HCT116 (cell line): ENCODE measurements around the gene TMEM164. TPM values are rescaled to one million over a fixed set of nuclear protein-coding genes. Genes with fewer than 3 reads are reported as not detected.

Experiments used
- ATAC-seq: fragments of 200-7000 bp; cut with Tn5 transposase; 2 replicates; pipeline ENCODE4 v1.9.1; 2020; ENCODE audit warnings: mild to moderate bottlenecking, moderate library complexity
- BruUV-seq: library from RNA; stranded (reverse); fragments of 400-500 nt; replicated peaks from 2 replicates; lab custom pipeline; 2021; lab: Mats Ljungman, UMichigan
- CTCF ChIA-PET: fragments of 300-600 bp; sonication (Branson Sonifier 250); formaldehyde crosslinking; loops from one replicate; lab custom pipeline; 2021; ENCODE audit warnings: antibody characterized with exemption; lab: Charles Lee
- POLR2A ChIA-PET: fragments of 300-600, 350-600 bp; sonication (Branson Sonifier 250); formaldehyde crosslinking; loops from one replicate; lab custom pipeline; 2021; ENCODE audit warnings: antibody characterized with exemption; lab: Charles Lee
- RAD21 ChIA-PET, 2 experiments: fragments of 300-600 bp; sonication (Branson Sonifier 250); formaldehyde crosslinking; loops; one replicate each; lab custom pipeline; 2023; ENCODE audit warnings: low total read pairs in 2 of 2; ENCODE audit not compliant: uncharacterized antibody in 2 of 2, unreplicated experiment in 2 of 2, low non-redundant PET in 1 of 2; lab: Charles Lee
- DNase-seq: peaks from one replicate; pipeline ENCODE4 v3.0.0-alpha.2; 2010; ENCODE audit warnings: low read depth, low spot score
- H2AFZ ChIP-seq: fragments of 200-600 bp; shearing (Covaris generic), sonication (generic); 2 replicates; pipeline ENCODE4 v1.6.1; 2017; ENCODE audit warnings: low read depth, mixed run types, mixed read lengths, antibody characterized with exemption, low read length; ENCODE audit not compliant: poor library complexity, severe bottlenecking
- H3K27ac ChIP-seq: 2 replicates; pipeline ENCODE4 v1.5.1; 2012; ENCODE audit warnings: low read depth, low read length
- H3K27me3 ChIP-seq: fragments of 200-600 bp; sonication (generic); 2 replicates; pipeline ENCODE4 v1.6.1; 2016; ENCODE audit warnings: mixed run types, low read length, mixed read lengths; ENCODE audit not compliant: insufficient read depth
- H3K36me3 ChIP-seq, 2 experiments: fragments of 200-500 bp in 1 of 2; fragments of 200-600 bp in 1 of 2; sonication (Bioruptor generic) in 1 of 2; sonication (generic) in 1 of 2; 2 replicates each; pipeline versions ENCODE4 v1.5.1 to v1.6.1; 2014 to 2016; ENCODE audit warnings: low read length in 2 of 2, inconsistent platforms in 1 of 2, mixed read lengths in 1 of 2, mixed run types in 1 of 2; ENCODE audit not compliant: insufficient read depth in 2 of 2, control insufficient read depth in 1 of 2
- H3K4me1 ChIP-seq, 2 experiments: fragments of 200-600 bp in 1 of 2; sonication (generic) in 1 of 2; 2 replicates each; pipeline versions ENCODE4 v1.5.1 to v1.6.1; 2012 to 2017; ENCODE audit warnings: low read length in 2 of 2, inconsistent platforms in 1 of 2, mild to moderate bottlenecking in 1 of 2, mixed read lengths in 1 of 2, mixed run types in 1 of 2, moderate library complexity in 1 of 2; ENCODE audit not compliant: insufficient read depth in 2 of 2, control insufficient read depth in 1 of 2
- H3K4me2 ChIP-seq: fragments of 200-600 bp; sonication (generic); 2 replicates; pipeline ENCODE4 v1.6.1; 2017; ENCODE audit warnings: mixed run types, low read length, mixed read lengths
- H3K4me3 ChIP-seq, 2 experiments: fragments of 200-600 bp in 1 of 2; sonication (generic) in 1 of 2; replicated peaks in 1 of 2; 2 replicates each; pipeline ENCODE4 v1.5.1; 2011 to 2016; ENCODE audit warnings: low read length in 2 of 2, control low read depth in 1 of 2, low read depth in 1 of 2, mild to moderate bottlenecking in 1 of 2, mixed read lengths in 1 of 2, mixed run types in 1 of 2
- H3K79me2 ChIP-seq: fragments of 200-600 bp; sonication (generic); 2 replicates; pipeline ENCODE4 v1.6.1; 2017; ENCODE audit warnings: mild to moderate bottlenecking, mixed run types, low read length, moderate library complexity, mixed read lengths; ENCODE audit not compliant: insufficient read depth
- H3K9ac ChIP-seq: fragments of 200-600 bp; sonication (generic); 2 replicates; pipeline ENCODE4 v1.6.1; 2016; ENCODE audit warnings: low read length, mixed read lengths
- H3K9me2 ChIP-seq: fragments of 200-600 bp; sonication (generic), shearing (Covaris generic); 2 replicates; pipeline ENCODE4 v1.6.1; 2017; ENCODE audit warnings: mixed run types, mild to moderate bottlenecking, moderate library complexity; ENCODE audit not compliant: insufficient read depth
- H3K9me3 ChIP-seq, 2 experiments: fragments of 200-500 bp in 1 of 2; fragments of 200-600 bp in 1 of 2; sonication (Bioruptor generic) in 1 of 2; sonication (generic) in 1 of 2; 2 replicates each; pipeline ENCODE4 v1.6.1; 2014 to 2017; ENCODE audit warnings: low read length in 2 of 2, mixed read lengths in 2 of 2, inconsistent platforms in 1 of 2, low read depth in 1 of 2, mild to moderate bottlenecking in 1 of 2, mixed run types in 1 of 2, moderate library complexity in 1 of 2; ENCODE audit not compliant: control insufficient read depth in 1 of 2, insufficient read depth in 1 of 2
- H4K20me1 ChIP-seq: fragments of 200-600 bp; sonication (generic), shearing (Covaris generic); 2 replicates; pipeline ENCODE4 v1.6.1; 2017; ENCODE audit warnings: mixed run types, mild to moderate bottlenecking, moderate library complexity; ENCODE audit not compliant: insufficient read depth
- EZH2phosphoT487 ChIP-seq: fragments of 200-600 bp; IDR thresholded peaks from 2 replicates; pipeline ENCODE4 v1.6.1; 2018; ENCODE audit warnings: antibody characterized with exemption, borderline replicate concordance
- POLR2AphosphoS5 ChIP-seq: IDR thresholded peaks from 2 replicates; pipeline ENCODE4 v1.6.1; 2011; ENCODE audit warnings: mild to moderate bottlenecking, low read depth, low read length, moderate library complexity
- RAD21 ChIP-seq: IDR thresholded peaks from 2 replicates; pipeline ENCODE4 v1.6.1; 2012; ENCODE audit warnings: low read depth, mild to moderate bottlenecking
- SIN3A ChIP-seq: IDR thresholded peaks from 2 replicates; pipeline ENCODE4 v1.6.1; 2012; ENCODE audit warnings: low read depth
- ZFX ChIP-seq: fragments of 450-650 bp; IDR thresholded peaks from 2 replicates; pipeline ENCODE4 v1.6.1; 2017
- ZNF274 ChIP-seq: fragments of 200-500 bp; sonication (Bioruptor generic); IDR thresholded peaks from 2 replicates; pipeline ENCODE4 v1.6.1; 2014; ENCODE audit warnings: mild to moderate bottlenecking, low read depth, low read length, inconsistent platforms
- intact Hi-C: fragments of 100-400 bp; cut with micrococcal nuclease; formaldehyde crosslinking; loops from 2 replicates; pipeline ENCODE4 v1.10.0; 2022
- total RNA-seq: library from RNA; stranded (reverse); gene quantifications from one replicate; pipeline ENCODE4 v1.2.1, GENCODE V29; 2021; ENCODE audit not compliant: unreplicated experiment
- TF ChIP-seq, protein P1 (sequence below): IDR thresholded peaks from 2 replicates; pipeline ENCODE4 v1.6.1; 2012; ENCODE audit warnings: low read depth
- TF ChIP-seq, protein P2 (sequence below): IDR thresholded peaks from 2 replicates; pipeline ENCODE4 v1.6.1; 2012
- TF ChIP-seq, protein P3 (sequence below): IDR thresholded peaks from 2 replicates; pipeline ENCODE4 v1.6.1; 2012
- TF ChIP-seq, protein P4 (sequence below), 3 experiments: fragments of 200-600 bp in 1 of 3; sonication (generic) in 1 of 3; IDR thresholded peaks in 2 of 3; conservative IDR thresholded peaks in 1 of 3; 2 replicates each; pipeline ENCODE4 v1.5.1; 2012 to 2017; ENCODE audit warnings: low read depth in 2 of 3, low read length in 2 of 3, antibody characterized with exemption in 1 of 3, borderline replicate concordance in 1 of 3, control low read depth in 1 of 3, mild to moderate bottlenecking in 1 of 3, mixed read lengths in 1 of 3, mixed run types in 1 of 3, moderate library complexity in 1 of 3; ENCODE audit not compliant: insufficient read depth in 1 of 3
- TF ChIP-seq, protein P5 (sequence below): IDR thresholded peaks from 2 replicates; pipeline ENCODE4 v1.6.1; 2011; ENCODE audit warnings: mild to moderate bottlenecking, low read length, moderate library complexity; ENCODE audit not compliant: insufficient replicate concordance; ENCODE audit errors: extremely low read depth

The TMEM164 gene
- total RNA-seq, 1 experiment from 2014 or later, result 18.7 TPM

DNA sequence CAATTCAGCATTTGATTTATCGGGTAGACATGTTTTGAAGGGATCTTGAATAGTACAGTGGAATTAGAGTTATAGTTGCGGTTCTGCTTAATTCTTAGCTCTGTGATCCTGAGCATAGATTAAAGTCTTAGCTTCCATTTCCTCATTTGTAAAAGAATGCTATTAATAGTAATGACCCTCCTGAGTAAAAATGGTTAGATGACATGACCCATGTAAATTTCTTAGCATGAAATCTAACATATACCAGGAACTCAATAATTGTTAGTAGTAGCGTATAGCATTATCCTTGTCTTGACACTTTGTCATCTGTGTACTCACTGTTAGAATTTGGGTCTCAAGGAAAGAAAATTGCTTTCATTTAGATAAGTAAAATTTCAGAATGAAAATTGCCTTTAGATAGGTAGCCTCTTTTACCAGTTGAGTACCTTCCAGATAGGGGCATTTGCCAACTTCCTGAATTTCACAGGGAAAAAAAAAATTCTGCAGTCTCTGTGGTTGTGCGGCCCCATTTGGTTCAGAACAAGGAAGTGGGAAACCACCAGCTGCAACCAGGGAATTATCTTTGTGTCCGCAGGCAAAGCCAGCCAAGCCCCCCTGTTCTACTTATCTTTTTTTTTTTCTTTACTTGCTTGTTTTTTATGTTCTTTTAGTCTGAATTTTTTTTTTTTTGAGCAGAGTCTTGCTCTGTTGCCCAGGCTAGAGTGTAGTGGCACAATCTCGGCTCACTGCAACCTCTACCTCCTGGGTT, 86.9 kb downstream of the TMEM164 start:
- H3K4me1 ChIP-seq, result peaks cover 12 to 28% of the 10 kb centered on the region in 2 experiments
- H3K36me3 ChIP-seq, result no peaks in the 10 kb centered on the region
- no peak overlapping the region for H3K4me3 ChIP-seq
- RAD21 ChIA-PET, result no interaction called here
- no peak overlapping the region for H2AFZ ChIP-seq
- no peaks in the 10 kb centered on the region for H3K79me2 ChIP-seq
- no peaks in the 10 kb centered on the region for H3K9me3 ChIP-seq
- no TSS peak for BruUV-seq
- no peak overlapping the region for H3K4me2 ChIP-seq
- TF ChIP-seq, protein P1, sequence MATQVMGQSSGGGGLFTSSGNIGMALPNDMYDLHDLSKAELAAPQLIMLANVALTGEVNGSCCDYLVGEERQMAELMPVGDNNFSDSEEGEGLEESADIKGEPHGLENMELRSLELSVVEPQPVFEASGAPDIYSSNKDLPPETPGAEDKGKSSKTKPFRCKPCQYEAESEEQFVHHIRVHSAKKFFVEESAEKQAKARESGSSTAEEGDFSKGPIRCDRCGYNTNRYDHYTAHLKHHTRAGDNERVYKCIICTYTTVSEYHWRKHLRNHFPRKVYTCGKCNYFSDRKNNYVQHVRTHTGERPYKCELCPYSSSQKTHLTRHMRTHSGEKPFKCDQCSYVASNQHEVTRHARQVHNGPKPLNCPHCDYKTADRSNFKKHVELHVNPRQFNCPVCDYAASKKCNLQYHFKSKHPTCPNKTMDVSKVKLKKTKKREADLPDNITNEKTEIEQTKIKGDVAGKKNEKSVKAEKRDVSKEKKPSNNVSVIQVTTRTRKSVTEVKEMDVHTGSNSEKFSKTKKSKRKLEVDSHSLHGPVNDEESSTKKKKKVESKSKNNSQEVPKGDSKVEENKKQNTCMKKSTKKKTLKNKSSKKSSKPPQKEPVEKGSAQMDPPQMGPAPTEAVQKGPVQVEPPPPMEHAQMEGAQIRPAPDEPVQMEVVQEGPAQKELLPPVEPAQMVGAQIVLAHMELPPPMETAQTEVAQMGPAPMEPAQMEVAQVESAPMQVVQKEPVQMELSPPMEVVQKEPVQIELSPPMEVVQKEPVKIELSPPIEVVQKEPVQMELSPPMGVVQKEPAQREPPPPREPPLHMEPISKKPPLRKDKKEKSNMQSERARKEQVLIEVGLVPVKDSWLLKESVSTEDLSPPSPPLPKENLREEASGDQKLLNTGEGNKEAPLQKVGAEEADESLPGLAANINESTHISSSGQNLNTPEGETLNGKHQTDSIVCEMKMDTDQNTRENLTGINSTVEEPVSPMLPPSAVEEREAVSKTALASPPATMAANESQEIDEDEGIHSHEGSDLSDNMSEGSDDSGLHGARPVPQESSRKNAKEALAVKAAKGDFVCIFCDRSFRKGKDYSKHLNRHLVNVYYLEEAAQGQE, result no peak
- no peak for TF ChIP-seq ZNF274
- TF ChIP-seq, protein P2, sequence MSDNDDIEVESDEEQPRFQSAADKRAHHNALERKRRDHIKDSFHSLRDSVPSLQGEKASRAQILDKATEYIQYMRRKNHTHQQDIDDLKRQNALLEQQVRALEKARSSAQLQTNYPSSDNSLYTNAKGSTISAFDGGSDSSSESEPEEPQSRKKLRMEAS, result no peak
- TF ChIP-seq, protein P3, sequence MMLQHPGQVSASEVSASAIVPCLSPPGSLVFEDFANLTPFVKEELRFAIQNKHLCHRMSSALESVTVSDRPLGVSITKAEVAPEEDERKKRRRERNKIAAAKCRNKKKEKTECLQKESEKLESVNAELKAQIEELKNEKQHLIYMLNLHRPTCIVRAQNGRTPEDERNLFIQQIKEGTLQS, result no peak
- TF ChIP-seq, protein P4, sequence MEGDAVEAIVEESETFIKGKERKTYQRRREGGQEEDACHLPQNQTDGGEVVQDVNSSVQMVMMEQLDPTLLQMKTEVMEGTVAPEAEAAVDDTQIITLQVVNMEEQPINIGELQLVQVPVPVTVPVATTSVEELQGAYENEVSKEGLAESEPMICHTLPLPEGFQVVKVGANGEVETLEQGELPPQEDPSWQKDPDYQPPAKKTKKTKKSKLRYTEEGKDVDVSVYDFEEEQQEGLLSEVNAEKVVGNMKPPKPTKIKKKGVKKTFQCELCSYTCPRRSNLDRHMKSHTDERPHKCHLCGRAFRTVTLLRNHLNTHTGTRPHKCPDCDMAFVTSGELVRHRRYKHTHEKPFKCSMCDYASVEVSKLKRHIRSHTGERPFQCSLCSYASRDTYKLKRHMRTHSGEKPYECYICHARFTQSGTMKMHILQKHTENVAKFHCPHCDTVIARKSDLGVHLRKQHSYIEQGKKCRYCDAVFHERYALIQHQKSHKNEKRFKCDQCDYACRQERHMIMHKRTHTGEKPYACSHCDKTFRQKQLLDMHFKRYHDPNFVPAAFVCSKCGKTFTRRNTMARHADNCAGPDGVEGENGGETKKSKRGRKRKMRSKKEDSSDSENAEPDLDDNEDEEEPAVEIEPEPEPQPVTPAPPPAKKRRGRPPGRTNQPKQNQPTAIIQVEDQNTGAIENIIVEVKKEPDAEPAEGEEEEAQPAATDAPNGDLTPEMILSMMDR (IDR thresholded peaks at IDR 0.05 in 2 of 3, conservative IDR thresholded peaks at IDR 0.05 in 1 of 3; ENCODE audit: borderline replicate concordance in 1 of 3, insufficient read depth in 1 of 3, low read depth in 2 of 3, low read length in 2 of 3), result no peak
- TF ChIP-seq, protein P5, sequence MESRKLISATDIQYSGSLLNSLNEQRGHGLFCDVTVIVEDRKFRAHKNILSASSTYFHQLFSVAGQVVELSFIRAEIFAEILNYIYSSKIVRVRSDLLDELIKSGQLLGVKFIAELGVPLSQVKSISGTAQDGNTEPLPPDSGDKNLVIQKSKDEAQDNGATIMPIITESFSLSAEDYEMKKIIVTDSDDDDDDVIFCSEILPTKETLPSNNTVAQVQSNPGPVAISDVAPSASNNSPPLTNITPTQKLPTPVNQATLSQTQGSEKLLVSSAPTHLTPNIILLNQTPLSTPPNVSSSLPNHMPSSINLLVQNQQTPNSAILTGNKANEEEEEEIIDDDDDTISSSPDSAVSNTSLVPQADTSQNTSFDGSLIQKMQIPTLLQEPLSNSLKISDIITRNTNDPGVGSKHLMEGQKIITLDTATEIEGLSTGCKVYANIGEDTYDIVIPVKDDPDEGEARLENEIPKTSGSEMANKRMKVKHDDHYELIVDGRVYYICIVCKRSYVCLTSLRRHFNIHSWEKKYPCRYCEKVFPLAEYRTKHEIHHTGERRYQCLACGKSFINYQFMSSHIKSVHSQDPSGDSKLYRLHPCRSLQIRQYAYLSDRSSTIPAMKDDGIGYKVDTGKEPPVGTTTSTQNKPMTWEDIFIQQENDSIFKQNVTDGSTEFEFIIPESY, result no peak
- TF ChIP-seq ZFX, result no peak
- TF ChIP-seq POLR2AphosphoS5, result no peak
- TF ChIP-seq RAD21, result no peak
- TF ChIP-seq SIN3A, result no peak
- no peak for TF ChIP-seq EZH2phosphoT487
- CTCF ChIA-PET, result no interaction called here
- no peak overlapping the region for H3K27ac ChIP-seq
- no peaks in the 10 kb centered on the region for H3K9me2 ChIP-seq
- ATAC-seq, result no peak
- POLR2A ChIA-PET, result no interaction called here
- H4K20me1 ChIP-seq, result no peaks in the 10 kb centered on the region
- intact Hi-C loops, result no loop called here
- H3K27me3 ChIP-seq, result no peaks in the 10 kb centered on the region
- no peak overlapping the region for H3K9ac ChIP-seq
- DNase-seq, result no peak
